ENCODE results near the gene CREB5.

GRCh38 chr7:28704706-28705105, 292.4 kb downstream of the CREB5 start:
- TF ChIP-seq CTCF (IDR thresholded peaks at IDR 0.05), result no peak
- no peak for TF ChIP-seq POLR2A (IDR thresholded peaks at IDR 0.05)
- no peak for TF ChIP-seq POLR2AphosphoS5 (IDR thresholded peaks at IDR 0.05)
- TF ChIP-seq EP300 (IDR thresholded peaks at IDR 0.05), result no peak
